IMR-90 (cell line): Measurements from ENCODE around the gene UMOD. TPM values are rescaled to one million over a fixed set of nuclear protein-coding genes. Genes with fewer than 3 reads are reported as not detected.

Source experiments
- ATAC-seq: fragments of 200-7000 bp; cut with Tn5 transposase; 2 replicates; pipeline ENCODE4 v1.9.1; 2020; ENCODE audit warnings: low read depth, mild to moderate bottlenecking, moderate library complexity
- BruUV-seq: library from RNA; stranded (reverse); fragments of 400-500 nt; replicated peaks from 2 replicates; lab custom pipeline; 2021; lab: Mats Ljungman, UMichigan
- CTCF ChIA-PET: fragments of 300-600 bp; formaldehyde crosslinking; extraction: SDS; loops from one replicate; lab custom pipeline; 2021; ENCODE audit warnings: antibody characterized with exemption; lab: Yijun Ruan, JAX
- POLR2A ChIA-PET: fragments of 300-600 bp; sonication (Branson Sonifier 250); formaldehyde crosslinking; loops from one replicate; lab custom pipeline; 2022; ENCODE audit warnings: antibody characterized with exemption; ENCODE audit not compliant: unreplicated experiment; lab: Charles Lee
- DNase-seq: peaks from one replicate; pipeline ENCODE4 v3.0.0; 2013
- H2AFZ ChIP-seq: replicated peaks from 2 replicates; pipeline ENCODE3; 2013; ENCODE audit warnings: low read length, mild to moderate bottlenecking; ENCODE audit not compliant: poor library complexity
- H2AK5ac ChIP-seq: 2 replicates; pipeline ENCODE4 v1.6.1; 2013; ENCODE audit warnings: low read depth, low read length, inconsistent platforms
- H2AK9ac ChIP-seq: replicated peaks from 2 replicates; pipeline ENCODE3; 2013; ENCODE audit warnings: mild to moderate bottlenecking, low read depth, low read length, moderate library complexity; ENCODE audit not compliant: poor library complexity
- H2BK120ac ChIP-seq: 2 replicates; pipeline ENCODE4 v1.6.1; 2013; ENCODE audit warnings: low read depth, low read length, inconsistent platforms
- H2BK15ac ChIP-seq: 3 replicates; pipeline ENCODE4 v1.6.1; 2013; ENCODE audit warnings: low read depth, low read length, inconsistent platforms
- H2BK20ac ChIP-seq: 2 replicates; pipeline ENCODE4 v1.6.1; 2013; ENCODE audit warnings: low read depth, mild to moderate bottlenecking, inconsistent platforms, low read length, moderate library complexity
- H2BK5ac ChIP-seq: 2 replicates; pipeline ENCODE4 v1.6.1; 2013; ENCODE audit warnings: mild to moderate bottlenecking, low read depth, low read length, inconsistent platforms; ENCODE audit not compliant: poor library complexity, severe bottlenecking
- H3K14ac ChIP-seq: replicated peaks from 2 replicates; pipeline ENCODE4 v1.6.1; 2013; ENCODE audit warnings: low read depth, low read length, inconsistent platforms
- H3K18ac ChIP-seq: 2 replicates; pipeline ENCODE4 v1.6.1; 2013; ENCODE audit warnings: low read depth, low read length, control low read depth
- H3K23ac ChIP-seq: 2 replicates; pipeline ENCODE4 v1.6.1; 2013; ENCODE audit warnings: low read depth, low read length, inconsistent platforms
- H3K27ac ChIP-seq: 2 replicates; pipeline ENCODE4 v1.5.1; 2013; ENCODE audit warnings: mild to moderate bottlenecking, control low read depth, low read length; ENCODE audit not compliant: insufficient read depth
- H3K27me3 ChIP-seq: 2 replicates; pipeline ENCODE4 v1.6.1; 2013; ENCODE audit warnings: low read length; ENCODE audit not compliant: control insufficient read depth, insufficient read depth
- H3K36me3 ChIP-seq: 2 replicates; pipeline ENCODE4 v1.6.1; 2013; ENCODE audit warnings: low read length, mixed read lengths; ENCODE audit not compliant: control insufficient read depth, insufficient read depth
- H3K4ac ChIP-seq: 2 replicates; pipeline ENCODE4 v1.6.1; 2013; ENCODE audit warnings: low read depth, low read length, inconsistent platforms
- H3K4me1 ChIP-seq: 2 replicates; pipeline ENCODE4 v1.6.1; 2013; ENCODE audit warnings: low read length, mixed read lengths; ENCODE audit not compliant: control insufficient read depth, insufficient read depth
- H3K4me2 ChIP-seq: 2 replicates; pipeline ENCODE4 v1.6.1; 2013; ENCODE audit warnings: low read depth, mild to moderate bottlenecking, control low read depth, low read length, moderate library complexity
- H3K4me3 ChIP-seq: 2 replicates; pipeline ENCODE4 v1.5.1; 2013; ENCODE audit warnings: low read depth, mild to moderate bottlenecking, control low read depth, low read length, moderate library complexity; ENCODE audit not compliant: insufficient read depth
- H3K56ac ChIP-seq: 2 replicates; pipeline ENCODE4 v1.6.1; 2013; ENCODE audit warnings: low read length, inconsistent platforms; ENCODE audit not compliant: insufficient read depth; ENCODE audit errors: extremely low read depth
- H3K79me1 ChIP-seq, 2 experiments: 2 replicates each; pipeline ENCODE4 v1.6.1; 2013; ENCODE audit warnings: low read length in 2 of 2, inconsistent platforms in 1 of 2, low read depth in 1 of 2
- H3K9ac ChIP-seq: 2 replicates; pipeline ENCODE4 v1.6.1; 2013; ENCODE audit warnings: low read depth, low read length, control low read depth
- H3K9me1 ChIP-seq: 2 replicates; pipeline ENCODE4 v1.6.1; 2013; ENCODE audit warnings: low read length, inconsistent platforms; ENCODE audit not compliant: insufficient read depth
- H3K9me3 ChIP-seq: 2 replicates; pipeline ENCODE4 v1.6.1; 2013; ENCODE audit warnings: low read length; ENCODE audit not compliant: control insufficient read depth, insufficient read depth
- H4K20me1 ChIP-seq: 2 replicates; pipeline ENCODE4 v1.6.1; 2013; ENCODE audit warnings: low read length, inconsistent platforms; ENCODE audit not compliant: insufficient read depth
- H4K5ac ChIP-seq: 2 replicates; pipeline ENCODE4 v1.6.1; 2013; ENCODE audit warnings: mild to moderate bottlenecking, low read depth, low read length, control low read depth
- H4K8ac ChIP-seq, 2 experiments: 2 replicates each; pipeline ENCODE4 v1.6.1; 2013; ENCODE audit warnings: low read depth in 2 of 2, low read length in 2 of 2, control low read depth in 1 of 2, inconsistent platforms in 1 of 2
- H4K91ac ChIP-seq: 2 replicates; pipeline ENCODE4 v1.6.1; 2013; ENCODE audit warnings: low read depth, low read length, inconsistent platforms; ENCODE audit not compliant: insufficient read depth
- BHLHE40 ChIP-seq: fragments of 150-350 bp; IDR thresholded peaks from 2 replicates; pipeline ENCODE4 v1.6.1; 2016; ENCODE audit warnings: mild to moderate bottlenecking, low read depth, low read length
- CEBPB ChIP-seq: IDR thresholded peaks from 2 replicates; pipeline ENCODE4 v1.6.1; 2012; ENCODE audit warnings: low read depth, low read length, improper control_type of control experiment
- CHD1 ChIP-seq: IDR thresholded peaks from 2 replicates; pipeline ENCODE4 v1.6.1; 2012; ENCODE audit warnings: low read depth, low read length, improper control_type of control experiment
- MAZ ChIP-seq: IDR thresholded peaks from 2 replicates; pipeline ENCODE4 v1.6.1; 2012; ENCODE audit warnings: low read depth, mild to moderate bottlenecking, low read length, improper control_type of control experiment, moderate library complexity, borderline replicate concordance
- MXI1 ChIP-seq: IDR thresholded peaks from 2 replicates; pipeline ENCODE4 v1.6.1; 2012; ENCODE audit warnings: low read depth, mild to moderate bottlenecking, low read length, moderate library complexity, borderline replicate concordance
- NFE2L2 ChIP-seq: fragments of 150-350 bp; IDR thresholded peaks from 2 replicates; pipeline ENCODE4 v1.6.1; 2016; ENCODE audit warnings: low read depth, mild to moderate bottlenecking, low read length
- POLR2A ChIP-seq: IDR thresholded peaks from 2 replicates; pipeline ENCODE4 v1.6.1; 2012; ENCODE audit warnings: mild to moderate bottlenecking, low read depth, low read length
- RCOR1 ChIP-seq: IDR thresholded peaks from 2 replicates; pipeline ENCODE4 v1.6.1; 2012; ENCODE audit warnings: mild to moderate bottlenecking, low read length, improper control_type of control experiment; ENCODE audit not compliant: insufficient replicate concordance
- SMC3 ChIP-seq: fragments of 150-350 bp; IDR thresholded peaks from 2 replicates; pipeline ENCODE4 v1.6.1; 2016; ENCODE audit warnings: low read depth, mild to moderate bottlenecking, antibody characterized with exemption, low read length, moderate library complexity
- WGBS, 2 experiments: methylation state at CpG; one replicate each; pipeline versions ENCODE4 v1.1.5 to v1.1.7; 2013; ENCODE audit warnings: missing lambda C conversion rate in 2 of 2; ENCODE audit not compliant: insufficient read length in 1 of 2; ENCODE audit errors: extremely low coverage in 2 of 2; 5-methylcytosine and 5-hydroxymethylcytosine counted together
- dilution Hi-C: fragments of 300-500 bp; cut with HindIII; formaldehyde crosslinking; loops from one replicate; pipeline ENCODE4 v1.14.3; 2018; ENCODE audit warnings: low sequenced_read_pairs; ENCODE audit not compliant: unreplicated experiment
- in situ Hi-C: fragments of 300-500 bp; cut with MboI; formaldehyde crosslinking; loops from 3 replicates; pipeline ENCODE4 v1.14.3; 2019; ENCODE audit warnings: low sequenced_read_pairs, inconsistent platforms, mixed read lengths
- intact Hi-C: fragments of 100-400 bp; cut with micrococcal nuclease; formaldehyde crosslinking; loops from 2 replicates; pipeline ENCODE4 v1.10.0; 2022
- polyA plus RNA-seq, 3 experiments: library from polyadenylated mRNA; depleted of rRNA; stranded (reverse); fragments of >200 nt; gene quantifications; 2 replicates each; pipeline ENCODE4 v1.2.3, GENCODE V29; 2012; ENCODE audit warnings: low replicate concordance in 1 of 3
- total RNA-seq: library from RNA; depleted of rRNA; stranded (reverse); fragments of >200 nt; gene quantifications from 2 replicates; pipeline ENCODE4 v1.2.3, GENCODE V29; 2012
- TF ChIP-seq, protein P1 (sequence below): fragments of 150-350 bp; IDR thresholded peaks from 2 replicates; pipeline ENCODE4 v1.6.1; 2017; ENCODE audit warnings: mild to moderate bottlenecking, antibody characterized with exemption, low read length, low read depth
- TF ChIP-seq, protein P2 (sequence below): fragments of 150-350 bp; IDR thresholded peaks from 2 replicates; pipeline ENCODE4 v1.6.1; 2016; ENCODE audit warnings: low read depth, mild to moderate bottlenecking, low read length, moderate library complexity, borderline replicate concordance
- TF ChIP-seq, protein P3 (sequence below): conservative IDR thresholded peaks from 2 replicates; pipeline ENCODE4 v1.5.1; 2012; ENCODE audit warnings: mild to moderate bottlenecking, low read depth, low read length, improper control_type of control experiment

UMOD gene
- total and polyA plus RNA-seq, 2 of the 4 experiments (the other 2 are of a cell fraction) = not detected

- H3K9me3 ChIP-seq = peaks cover 3% of the 10 kb centered on the region; the same call in 1 of the 2 replicates
- H4K20me1 ChIP-seq = no peaks in the 10 kb centered on the region
- H2AFZ ChIP-seq = no peak overlapping the region
- no peak overlapping the region for H2AK5ac ChIP-seq
- no peak for TF ChIP-seq CHD1
- no peak for TF ChIP-seq RCOR1
- no peak for TF ChIP-seq CEBPB
- TF ChIP-seq, protein P1, sequence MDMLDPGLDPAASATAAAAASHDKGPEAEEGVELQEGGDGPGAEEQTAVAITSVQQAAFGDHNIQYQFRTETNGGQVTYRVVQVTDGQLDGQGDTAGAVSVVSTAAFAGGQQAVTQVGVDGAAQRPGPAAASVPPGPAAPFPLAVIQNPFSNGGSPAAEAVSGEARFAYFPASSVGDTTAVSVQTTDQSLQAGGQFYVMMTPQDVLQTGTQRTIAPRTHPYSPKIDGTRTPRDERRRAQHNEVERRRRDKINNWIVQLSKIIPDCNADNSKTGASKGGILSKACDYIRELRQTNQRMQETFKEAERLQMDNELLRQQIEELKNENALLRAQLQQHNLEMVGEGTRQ = no peak
- no peak for TF ChIP-seq POLR2A
- no peak for TF ChIP-seq NFE2L2
- TF ChIP-seq BHLHE40 = no peak
- TF ChIP-seq, protein P2, sequence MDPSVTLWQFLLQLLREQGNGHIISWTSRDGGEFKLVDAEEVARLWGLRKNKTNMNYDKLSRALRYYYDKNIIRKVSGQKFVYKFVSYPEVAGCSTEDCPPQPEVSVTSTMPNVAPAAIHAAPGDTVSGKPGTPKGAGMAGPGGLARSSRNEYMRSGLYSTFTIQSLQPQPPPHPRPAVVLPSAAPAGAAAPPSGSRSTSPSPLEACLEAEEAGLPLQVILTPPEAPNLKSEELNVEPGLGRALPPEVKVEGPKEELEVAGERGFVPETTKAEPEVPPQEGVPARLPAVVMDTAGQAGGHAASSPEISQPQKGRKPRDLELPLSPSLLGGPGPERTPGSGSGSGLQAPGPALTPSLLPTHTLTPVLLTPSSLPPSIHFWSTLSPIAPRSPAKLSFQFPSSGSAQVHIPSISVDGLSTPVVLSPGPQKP = no peak
- no peak for TF ChIP-seq MAZ
- TF ChIP-seq, protein P3, sequence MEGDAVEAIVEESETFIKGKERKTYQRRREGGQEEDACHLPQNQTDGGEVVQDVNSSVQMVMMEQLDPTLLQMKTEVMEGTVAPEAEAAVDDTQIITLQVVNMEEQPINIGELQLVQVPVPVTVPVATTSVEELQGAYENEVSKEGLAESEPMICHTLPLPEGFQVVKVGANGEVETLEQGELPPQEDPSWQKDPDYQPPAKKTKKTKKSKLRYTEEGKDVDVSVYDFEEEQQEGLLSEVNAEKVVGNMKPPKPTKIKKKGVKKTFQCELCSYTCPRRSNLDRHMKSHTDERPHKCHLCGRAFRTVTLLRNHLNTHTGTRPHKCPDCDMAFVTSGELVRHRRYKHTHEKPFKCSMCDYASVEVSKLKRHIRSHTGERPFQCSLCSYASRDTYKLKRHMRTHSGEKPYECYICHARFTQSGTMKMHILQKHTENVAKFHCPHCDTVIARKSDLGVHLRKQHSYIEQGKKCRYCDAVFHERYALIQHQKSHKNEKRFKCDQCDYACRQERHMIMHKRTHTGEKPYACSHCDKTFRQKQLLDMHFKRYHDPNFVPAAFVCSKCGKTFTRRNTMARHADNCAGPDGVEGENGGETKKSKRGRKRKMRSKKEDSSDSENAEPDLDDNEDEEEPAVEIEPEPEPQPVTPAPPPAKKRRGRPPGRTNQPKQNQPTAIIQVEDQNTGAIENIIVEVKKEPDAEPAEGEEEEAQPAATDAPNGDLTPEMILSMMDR = no peak
- no peak for TF ChIP-seq MXI1
- TF ChIP-seq SMC3 = no peak
- no peaks in the 10 kb centered on the region for H3K27me3 ChIP-seq
- H3K4me1 ChIP-seq = no peaks in the 10 kb centered on the region
- no peak overlapping the region for H4K91ac ChIP-seq
- H2BK120ac ChIP-seq = no peak overlapping the region
- ChIA-PET CTCF (interaction anchor here (0.5 kb wide), 1 partner anchor 31 kb away, joined by 5 read pairs; no protein-coding TSS in a partner anchor), POLR2A (no interaction called here)
- H2AK9ac ChIP-seq = no peak overlapping the region
- no peak overlapping the region for H2BK20ac ChIP-seq
- no peak overlapping the region for H2BK5ac ChIP-seq
- in situ Hi-C loops = loop anchor here (25.0 kb wide), 1 partner anchor 782 kb away; no protein-coding TSS in a partner anchor
- no peaks in the 10 kb centered on the region for H3K9me1 ChIP-seq
- no peak overlapping the region for H3K4me2 ChIP-seq
- no peak overlapping the region for H3K4ac ChIP-seq
- intact Hi-C loops = no loop called here
- no peak overlapping the region for H3K14ac ChIP-seq
- dilution Hi-C loops = no loop called here
- no peak overlapping the region for H4K5ac ChIP-seq
- H3K4me3 ChIP-seq = no peak overlapping the region
- no peak overlapping the region for H3K18ac ChIP-seq
- no peak overlapping the region for H3K27ac ChIP-seq
- WGBS, 2 experiments = no CpG with 5 or more reads among the region's 2 CpGs
- DNase-seq (no peak), ATAC-seq (no peak)
- H3K56ac ChIP-seq = no peak overlapping the region
- no peak overlapping the region for H2BK15ac ChIP-seq
- no peak overlapping the region for H3K23ac ChIP-seq
- no peak overlapping the region for H4K8ac ChIP-seq
- H3K36me3 ChIP-seq = no peaks in the 10 kb centered on the region
- H3K79me1 ChIP-seq = no peaks in the 10 kb centered on the region
- BruUV-seq = no TSS peak
- H3K9ac ChIP-seq = no peak overlapping the region
Measured at GRCh38 chr16:20393801-20394577, 41.5 kb upstream of the UMOD start.
